GM12873 (cell line): ENCODE measurements around the gene JSRP1.

Experiments used
- CTCF ChIP-seq: IDR thresholded peaks from 2 replicates; pipeline ENCODE4 v1.5.1; 2012; ENCODE audit warnings: low read depth, mild to moderate bottlenecking, moderate library complexity, low read length, control low read depth; ENCODE audit not compliant: insufficient read depth; ENCODE audit errors: missing control alignments

The JSRP1 gene

GRCh38 chr19:2287585-2288337 is 31.5 kb upstream of the JSRP1 start:
- TF ChIP-seq CTCF, result no peak

GRCh38 chr19:2286402-2287140 is 30.4 kb upstream of the JSRP1 start:
- TF ChIP-seq CTCF, result no peak

GRCh38 chr19:2283835-2284507 is 27.8 kb upstream of the JSRP1 start:
- no peak for TF ChIP-seq CTCF

- TF ChIP-seq CTCF, result no peak
Measured at GRCh38 chr19:2282862-2283237, 26.6 kb upstream of the JSRP1 start.

GRCh38 chr19:2282062-2282861 is 26.0 kb upstream of the JSRP1 start, which contains the start of gene PEAK3:
Gene PEAK3, minus strand, starts transcription at chr19:2282175. Its CDS starts 1,244 bp downstream, at chr19:2280931.
- no peak for TF ChIP-seq CTCF

- TF ChIP-seq CTCF, result no peak
Measured at GRCh38 chr19:2280633-2281264, 24.5 kb upstream of the JSRP1 start.
